Measurements from ENCODE around the gene EXOC4. TPM values are rescaled to one million over a fixed set of nuclear protein-coding genes. Genes with fewer than 3 reads are reported as not detected.

EXOC4 gene
- total and polyA plus RNA-seq, 2 of the 13 experiments (the other 11 are each of a cell fraction or from before 2014, with no cell fraction given), result 22.5 to 39.0 TPM

- no peak overlapping the region for H3K27ac ChIP-seq (ENCODE audit: extremely low read length, insufficient read depth, low read length)
- H3K36me3 ChIP-seq (replicated peaks in 1 of 2; ENCODE audit: control insufficient read depth in 1 of 2, insufficient read depth in 2 of 2, low read length in 2 of 2), result peaks cover 6 to 10% of the 10 kb centered on the region in 2 experiments
- H3K9me3 ChIP-seq (ENCODE audit: low read length), result no peaks in the 10 kb centered on the region
- ChIA-PET POLR2A (no interaction called here), CTCF (ENCODE audit: low intra/inter-chr PET ratio, low total read pairs) (no interaction called here)
- H3K27me3 ChIP-seq (ENCODE audit: control insufficient read depth in 1 of 2, insufficient read depth in 2 of 2, low read length in 2 of 2), result no peaks in the 10 kb centered on the region
- in situ Hi-C loops (cut with HindIII; ENCODE audit: extremely low pct_ligation_motif_present, low pct_unique_long_range_greater_than_20kb), result no loop called here
- intact Hi-C loops (cut with micrococcal nuclease; ENCODE audit: unreplicated experiment), result no loop called here
- ATAC-seq, result no peak
- FAIRE-seq, result no peak
- 100% methylated on average over 1 of the region's 1 CpG for WGBS (ENCODE audit: low lambda C conversion rate)
- H3K4me1 ChIP-seq (ENCODE audit: insufficient read depth, low read length), result no peaks in the 10 kb centered on the region
- TF ChIP-seq ZBTB1 (CRISPR knock-in tag; IDR thresholded peaks at IDR 0.05; ENCODE audit: borderline replicate concordance) (no peak), ZNF773 (CRISPR knock-in tag; IDR thresholded peaks at IDR 0.05; ENCODE audit: borderline replicate concordance) (no peak), HOXA9 (CRISPR knock-in tag; IDR thresholded peaks at IDR 0.05; ENCODE audit: borderline replicate concordance) (no peak), SOX5 (CRISPR knock-in tag; IDR thresholded peaks at IDR 0.05; ENCODE audit: borderline replicate concordance) (no peak), ZNF343 (CRISPR knock-in tag; IDR thresholded peaks at IDR 0.05) (no peak), ZNF235 (CRISPR knock-in tag; IDR thresholded peaks at IDR 0.05; ENCODE audit: borderline replicate concordance) (no peak)
- H3K9ac ChIP-seq (ENCODE audit: insufficient read depth, low read depth, low read length), result no peak overlapping the region
- H2AFZ ChIP-seq (ENCODE audit: low read length), result no peak overlapping the region
- no peak overlapping the region for H3K4me2 ChIP-seq (ENCODE audit: low read depth, low read length)
- no peak overlapping the region for H3K4me3 ChIP-seq (replicated peaks in 1 of 3; ENCODE audit: insufficient read depth in 1 of 3, low read depth in 2 of 3, low read length in 3 of 3)
- no peaks in the 10 kb centered on the region for H3K79me2 ChIP-seq (ENCODE audit: insufficient read depth, low read length)
- BruUV-seq (replicated peaks), result no TSS peak
- H4K20me1 ChIP-seq (ENCODE audit: insufficient read depth, low read length), result no peaks in the 10 kb centered on the region
- DNase-seq (ENCODE audit: low spot score), result no peak
Measured at GRCh38 chr7:133274265-133274664, 21.4 kb downstream of the EXOC4 start.

- FAIRE-seq, result no peak
- H3K9ac ChIP-seq (ENCODE audit: insufficient read depth, low read depth, low read length), result no peak overlapping the region
- WGBS (ENCODE audit: low lambda C conversion rate), result over 99% methylated on average over 8 of the region's 8 CpGs
Measured at GRCh38 chr7:133275008-133275407, 22.1 kb downstream of the EXOC4 start.

More at GRCh38 chr7:133275008-133275407, 22.1 kb downstream of the EXOC4 start:
- Histone ChIP-seq H4K20me1 (ENCODE audit: insufficient read depth, low read length) (no peaks in the 10 kb centered on the region), H3K27me3 (ENCODE audit: control insufficient read depth in 1 of 2, insufficient read depth in 2 of 2, low read length in 2 of 2) (no peaks in the 10 kb centered on the region), H3K79me2 (ENCODE audit: insufficient read depth, low read length) (no peaks in the 10 kb centered on the region), H3K9me3 (ENCODE audit: low read length) (no peaks in the 10 kb centered on the region), H2AFZ (ENCODE audit: low read length) (no peak overlapping the region), H3K4me2 (ENCODE audit: low read depth, low read length) (no peak overlapping the region), H3K36me3 (replicated peaks in 1 of 2; ENCODE audit: control insufficient read depth in 1 of 2, insufficient read depth in 2 of 2, low read length in 2 of 2) (peaks cover 7 to 14% of the 10 kb centered on the region in 2 experiments), H3K27ac (ENCODE audit: extremely low read length, insufficient read depth, low read length) (no peak overlapping the region), H3K4me3 (replicated peaks in 1 of 3; ENCODE audit: insufficient read depth in 1 of 3, low read depth in 2 of 3, low read length in 3 of 3) (no peak overlapping the region), H3K4me1 (ENCODE audit: insufficient read depth, low read length) (no peaks in the 10 kb centered on the region)
- POLR2A ChIA-PET, result no interaction called here
- TF ChIP-seq CTCF (CRISPR knock-in tag; IDR thresholded peaks at IDR 0.05) (0 out of 2 replicates have a peak, but pooled peaks have one; percentile 11), RFX5 (IDR thresholded peaks at IDR 0.05; ENCODE audit: low read depth, low read length) (no peak)
- intact Hi-C loops (cut with micrococcal nuclease; ENCODE audit: unreplicated experiment) (no loop called here), in situ Hi-C loops (cut with HindIII; ENCODE audit: extremely low pct_ligation_motif_present, low pct_unique_long_range_greater_than_20kb) (no loop called here)
- CTCF ChIA-PET (ENCODE audit: low intra/inter-chr PET ratio, low total read pairs), result no interaction called here
- BruUV-seq (replicated peaks), result no TSS peak
- ATAC-seq (no peak), DNase-seq (ENCODE audit: low spot score) (no peak)

Data from HepG2 (cell line).